Skeletal muscle tissue (tissue), 4 donors: ENCODE data around the gene ZNF76. TPM values are rescaled to one million over a fixed set of nuclear protein-coding genes. Genes with fewer than 3 reads are reported as not detected.
"Not testable (repeated sequence)": the region's sequence is repeated elsewhere in the genome, so short reads cannot be mapped to it uniquely, and the experiment has no call there.

Source experiments
- H3K27ac ChIP-seq: one replicate; pipeline ENCODE4 v1.7.0; 2013; ENCODE audit warnings: mild to moderate bottlenecking, low read depth, low read length, inconsistent platforms
- H3K27me3 ChIP-seq, 3 donors: one replicate each; pipeline ENCODE4 v1.7.0; 2013; ENCODE audit warnings: low read length in 3 of 3; ENCODE audit not compliant: control insufficient read depth in 3 of 3, insufficient read depth in 3 of 3
- H3K36me3 ChIP-seq, 3 donors: one replicate each; pipeline ENCODE4 v1.7.0; 2013; ENCODE audit warnings: low read length in 3 of 3; ENCODE audit not compliant: control insufficient read depth in 3 of 3, insufficient read depth in 3 of 3
- H3K4me1 ChIP-seq, 3 donors: one replicate each; pipeline ENCODE4 v1.7.0; 2013; ENCODE audit warnings: low read length in 3 of 3, mild to moderate bottlenecking in 3 of 3; ENCODE audit not compliant: control insufficient read depth in 3 of 3, insufficient read depth in 3 of 3
- H3K4me3 ChIP-seq, 3 donors: one replicate each; pipeline ENCODE4 v1.7.0; 2013; ENCODE audit warnings: low read length in 3 of 3
- H3K9ac ChIP-seq, 3 donors: one replicate each; pipeline ENCODE4 v1.7.0; 2013; ENCODE audit warnings: low read length in 3 of 3, mild to moderate bottlenecking in 3 of 3, moderate library complexity in 2 of 3, low read depth in 1 of 3
- H3K9me3 ChIP-seq, 3 donors: one replicate each; pipeline ENCODE4 v1.7.0; 2013; ENCODE audit warnings: low read length in 3 of 3; ENCODE audit not compliant: control insufficient read depth in 3 of 3
- total RNA-seq: library from RNA; depleted of rRNA; stranded (reverse); fragments of >200 nt; gene quantifications from one replicate; pipeline ENCODE4 v1.2.3, GENCODE V29; 2014
- donor health status: Osteomylitis.

ZNF76 gene
- total RNA-seq, 1 donor from 2014 or later: 16.7 TPM

DNA sequence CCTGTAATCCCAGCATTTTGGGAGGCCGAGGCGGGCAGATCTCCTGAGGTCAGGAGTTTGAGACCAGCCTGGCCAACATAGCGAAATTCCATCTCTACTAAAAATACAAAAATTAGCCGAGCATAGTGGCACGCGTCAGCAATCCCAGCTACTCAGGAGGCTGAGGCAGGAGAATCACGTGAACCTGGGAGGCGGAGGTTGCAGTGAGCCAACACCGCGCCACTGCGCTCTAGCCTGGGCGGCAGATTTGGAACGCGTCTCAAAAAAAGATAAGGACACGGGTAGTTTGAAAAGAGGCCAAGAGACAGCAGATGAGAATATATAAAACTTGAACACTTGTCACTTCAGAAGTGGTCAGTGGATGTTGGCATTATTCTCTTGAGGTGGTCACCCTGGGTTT lies 47.6 kb downstream of the ZNF76 start:
- not testable (repeated sequence) for H3K27me3 ChIP-seq, H3K4me3 ChIP-seq, H3K36me3 ChIP-seq, H3K9me3 ChIP-seq, H3K4me1 ChIP-seq, H3K9ac ChIP-seq, H3K27ac ChIP-seq

DNA sequence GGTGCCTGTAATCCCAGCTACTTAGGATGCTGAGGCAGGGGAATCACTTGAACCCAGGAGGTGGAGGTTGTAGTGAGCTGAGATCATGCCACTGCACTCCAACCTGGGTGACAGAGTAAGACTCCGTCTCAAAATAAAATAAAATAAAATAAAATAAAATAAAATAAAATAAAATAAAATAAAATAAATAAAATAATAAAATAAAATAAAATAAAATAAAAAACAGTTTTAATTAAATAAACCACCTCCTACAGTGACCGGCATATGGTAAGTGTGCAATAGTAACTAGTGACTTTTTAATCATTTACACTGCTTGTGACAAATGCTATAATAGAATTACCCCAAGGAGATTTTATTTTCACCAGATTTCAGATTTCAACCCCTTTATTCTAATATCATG lies 49.0 kb downstream of the ZNF76 start:
- H3K9ac ChIP-seq, H3K27ac ChIP-seq, H3K36me3 ChIP-seq, H3K4me3 ChIP-seq, H3K27me3 ChIP-seq, H3K9me3 ChIP-seq, H3K4me1 ChIP-seq: not testable (repeated sequence)

DNA sequence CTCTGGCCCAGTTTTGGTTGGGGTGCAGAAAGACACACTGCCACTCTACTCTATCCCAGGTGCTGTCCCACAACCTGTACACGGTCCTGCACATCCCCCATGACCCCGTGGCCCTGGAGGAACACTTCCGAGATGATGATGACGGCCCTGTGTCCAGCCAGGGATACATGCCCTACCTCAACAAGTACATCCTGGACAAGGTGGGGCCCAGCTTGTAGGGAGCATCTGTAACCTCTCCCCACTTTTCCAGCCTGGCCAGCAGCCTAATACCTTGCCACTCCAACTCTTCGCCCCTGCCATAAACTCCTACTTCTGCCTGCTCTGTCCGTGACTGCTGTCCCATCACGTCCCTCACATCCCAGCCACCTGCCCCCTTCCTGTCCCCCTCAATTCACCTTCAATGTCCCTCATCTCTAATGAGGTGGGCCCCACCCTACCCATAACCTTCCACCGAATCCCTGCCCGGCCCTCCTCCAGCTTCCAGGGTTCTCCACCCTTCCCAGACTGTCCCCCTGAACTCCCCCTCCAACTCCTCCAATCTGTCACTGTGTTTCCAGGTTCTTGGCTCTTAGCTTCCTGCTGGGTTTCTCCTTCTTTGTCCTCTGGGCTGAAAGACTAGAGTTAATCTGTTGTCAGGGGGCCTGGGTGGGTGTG lies 50.2 kb downstream of the ZNF76 start:
- H3K27ac ChIP-seq: no peak overlapping the region
- H3K9me3 ChIP-seq: no peaks in the 10 kb centered on the region
- peaks cover 0 to 2% (median 0%) of the 10 kb centered on the region in 3 donors for H3K4me1 ChIP-seq
- no peak overlapping the region for H3K9ac ChIP-seq
- no peaks in the 10 kb centered on the region for H3K36me3 ChIP-seq
- H3K27me3 ChIP-seq: peaks cover 0 to 8% (median 0%) of the 10 kb centered on the region in 3 donors
- no peak overlapping the region for H3K4me3 ChIP-seq

DNA sequence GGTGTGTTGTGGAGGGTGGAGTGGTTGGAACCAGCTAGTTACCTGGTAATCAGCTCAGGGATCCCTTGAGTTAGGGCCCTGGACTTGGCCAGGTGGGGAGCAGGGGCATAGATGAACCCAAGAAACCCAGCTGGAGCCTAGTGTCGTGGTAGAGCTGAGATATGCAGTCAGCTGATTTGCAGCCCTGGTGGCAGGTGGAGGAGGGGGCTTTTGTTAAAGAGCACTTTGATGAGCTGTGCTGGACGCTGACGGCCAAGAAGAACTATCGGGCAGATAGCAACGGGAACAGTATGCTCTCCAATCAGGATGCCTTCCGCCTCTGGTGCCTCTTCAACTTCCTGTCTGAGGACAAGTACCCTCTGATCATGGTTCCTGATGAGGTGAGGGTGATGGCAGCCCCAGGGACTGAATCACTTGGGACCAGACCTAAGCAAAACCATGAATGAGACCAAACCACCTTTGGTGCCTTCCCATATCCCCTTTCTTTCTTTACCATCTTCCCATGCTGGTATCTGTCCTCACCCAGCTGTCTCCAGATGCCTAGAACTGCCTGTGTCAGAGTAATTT lies 50.8 kb downstream of the ZNF76 start:
- no peak overlapping the region for H3K4me3 ChIP-seq
- no peaks in the 10 kb centered on the region for H3K9me3 ChIP-seq
- peaks cover 0 to 2% (median 0%) of the 10 kb centered on the region in 3 donors for H3K4me1 ChIP-seq
- no peak overlapping the region for H3K9ac ChIP-seq
- H3K36me3 ChIP-seq: no peaks in the 10 kb centered on the region
- H3K27me3 ChIP-seq: peaks cover 0 to 8% (median 0%) of the 10 kb centered on the region in 3 donors
- H3K27ac ChIP-seq: no peak overlapping the region

DNA sequence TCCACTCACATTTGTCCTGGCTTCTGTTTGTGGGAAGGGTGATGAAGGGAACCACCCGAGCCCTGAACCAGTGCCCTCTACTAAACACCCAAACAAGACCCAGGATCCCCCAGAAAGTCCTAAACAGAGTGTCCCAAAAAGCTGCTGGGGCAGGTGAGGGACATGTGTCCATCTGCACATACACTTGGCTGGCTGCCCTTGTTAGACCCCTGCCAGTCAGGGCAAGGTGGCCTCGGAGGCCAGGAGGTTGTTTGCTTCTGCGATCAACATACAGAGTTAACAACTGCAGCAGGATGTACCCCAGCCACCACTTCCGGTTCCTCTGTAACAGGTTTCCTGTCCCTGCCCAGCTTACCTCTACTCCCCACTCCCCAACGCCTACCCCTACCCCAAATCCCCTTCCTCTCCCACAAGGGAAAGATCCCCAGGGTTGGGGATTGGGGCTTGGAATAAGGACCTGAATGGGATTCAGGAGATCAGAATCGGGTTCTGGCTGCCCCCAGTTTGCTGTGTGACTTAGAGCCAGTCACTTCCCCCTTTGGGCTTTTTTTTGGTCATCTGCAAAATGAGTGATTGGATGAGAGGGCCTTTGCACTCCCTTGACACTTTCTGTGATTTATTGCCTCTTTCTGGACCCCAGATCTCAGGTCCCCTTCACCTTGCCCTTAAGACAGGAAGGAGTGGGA lies 52.0 kb downstream of the ZNF76 start:
- Histone ChIP-seq H3K27ac (no peak overlapping the region), H3K4me1 (peaks cover 0 to 2% (median 0%) of the 10 kb centered on the region in 3 donors), H3K4me3 (no peak overlapping the region)

DNA sequence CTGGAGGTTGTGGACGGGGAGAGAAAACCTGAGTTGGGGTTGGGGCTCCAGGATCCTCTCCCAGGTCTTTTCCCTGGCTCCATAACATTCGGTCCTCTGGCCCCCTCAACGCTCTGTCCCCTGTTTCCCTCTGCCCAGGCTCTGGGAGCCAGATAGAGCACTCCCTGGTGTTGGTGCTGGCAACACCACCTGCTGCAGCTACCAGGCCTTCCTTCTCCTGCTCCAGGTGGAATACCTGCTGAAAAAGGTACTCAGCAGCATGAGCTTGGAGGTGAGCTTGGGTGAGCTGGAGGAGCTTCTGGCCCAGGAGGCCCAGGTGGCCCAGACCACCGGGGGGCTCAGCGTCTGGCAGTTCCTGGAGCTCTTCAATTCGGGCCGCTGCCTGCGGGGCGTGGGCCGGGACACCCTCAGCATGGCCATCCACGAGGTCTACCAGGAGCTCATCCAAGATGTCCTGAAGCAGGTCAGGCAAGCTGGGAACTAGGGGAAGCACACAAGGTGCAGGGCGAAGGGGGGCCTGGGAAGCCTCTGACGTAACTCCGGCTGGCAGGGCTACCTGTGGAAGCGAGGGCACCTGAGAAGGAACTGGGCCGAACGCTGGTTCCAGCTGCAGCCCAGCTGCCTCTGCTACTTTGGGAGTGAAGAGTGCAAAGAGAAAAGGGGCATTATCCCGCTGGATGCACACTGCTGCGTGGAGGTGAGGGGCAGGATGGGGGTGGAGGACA lies 52.7 kb downstream of the ZNF76 start:
- Histone ChIP-seq H3K9ac (no peak overlapping the region), H3K4me1 (peaks cover 0 to 2% (median 0%) of the 10 kb centered on the region in 3 donors), H3K27ac (no peak overlapping the region), H3K36me3 (no peaks in the 10 kb centered on the region), H3K9me3 (no peaks in the 10 kb centered on the region), H3K27me3 (peaks cover 0 to 8% (median 0%) of the 10 kb centered on the region in 3 donors), H3K4me3 (no peak overlapping the region)

More for the DNA sequence above, 52.0 kb downstream of the ZNF76 start:
- H3K9ac ChIP-seq: no peak overlapping the region
- no peaks in the 10 kb centered on the region for H3K36me3 ChIP-seq
- peaks cover 0 to 8% (median 0%) of the 10 kb centered on the region in 3 donors for H3K27me3 ChIP-seq
- H3K9me3 ChIP-seq: no peaks in the 10 kb centered on the region

DNA sequence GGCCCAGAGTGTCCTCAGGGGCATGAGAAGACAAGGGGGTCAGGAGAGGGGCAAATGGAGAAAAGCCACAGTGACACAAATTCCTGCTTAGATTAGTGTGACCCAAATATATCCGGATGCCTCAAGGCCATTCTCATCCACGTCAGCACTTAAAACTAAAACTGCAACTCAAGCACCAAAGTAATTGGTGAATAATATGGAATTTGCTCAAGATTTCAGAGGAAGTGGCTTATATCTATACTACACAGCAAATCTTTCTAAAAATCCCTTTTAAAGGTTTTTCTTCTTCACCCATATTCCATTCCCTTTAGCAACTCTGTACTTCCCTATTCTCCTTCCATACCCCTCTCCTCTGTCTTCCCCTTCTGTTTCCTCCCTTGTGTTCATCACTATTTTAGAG lies 53.3 kb downstream of the ZNF76 start:
- Histone ChIP-seq H3K4me1 (peaks cover 4 to 6% (median 6%) of the 10 kb centered on the region in 3 donors), H3K9me3 (no peaks in the 10 kb centered on the region), H3K36me3 (no peaks in the 10 kb centered on the region), H3K27me3 (peaks cover 0 to 8% (median 0%) of the 10 kb centered on the region in 3 donors), H3K4me3 (no peak overlapping the region), H3K27ac (no peak overlapping the region), H3K9ac (no peak overlapping the region)

DNA sequence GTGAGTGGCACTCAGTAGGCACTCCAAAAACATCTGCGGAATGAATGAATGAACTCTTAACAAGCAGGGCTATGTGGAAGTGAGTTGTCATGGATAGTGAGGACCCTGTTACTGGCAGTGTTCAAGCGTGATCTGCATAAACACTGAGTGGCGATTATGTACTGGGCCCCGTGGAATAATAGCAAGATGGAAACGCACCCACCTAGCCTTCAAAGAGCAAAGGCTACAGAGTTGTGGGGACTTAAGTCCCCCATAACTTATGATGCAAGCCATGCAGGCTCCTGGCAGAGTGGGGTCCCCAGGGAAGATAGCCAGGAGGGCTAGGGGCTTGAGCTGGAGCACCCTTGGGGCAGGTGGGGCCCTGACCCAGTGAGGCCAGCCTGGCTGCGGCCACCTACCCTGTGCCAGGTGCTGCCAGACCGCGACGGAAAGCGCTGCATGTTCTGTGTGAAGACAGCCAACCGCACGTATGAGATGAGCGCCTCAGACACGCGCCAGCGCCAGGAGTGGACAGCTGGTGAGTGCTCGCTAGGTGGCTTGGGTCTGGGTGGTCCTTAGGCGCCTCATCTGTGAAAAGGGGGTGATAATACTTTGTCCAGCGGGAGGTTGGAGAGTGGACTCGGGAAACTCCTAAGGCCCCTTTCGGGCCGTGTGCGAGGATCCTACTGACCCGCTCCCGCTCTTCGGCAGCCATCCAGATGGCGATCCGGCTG lies 58.1 kb downstream of the ZNF76 start:
- H3K27ac ChIP-seq: no peak overlapping the region
- peak overlapping the region; percentile 73 to 84 (median 76) for H3K9ac ChIP-seq
- H3K27me3 ChIP-seq: no peaks in the 10 kb centered on the region
- peak overlapping the region; percentile 67 to 79 (median 78) for H3K4me3 ChIP-seq
- peaks cover 13 to 15% (median 13%) of the 10 kb centered on the region in 3 donors for H3K4me1 ChIP-seq
- H3K9me3 ChIP-seq: no peaks in the 10 kb centered on the region
- no peaks in the 10 kb centered on the region for H3K36me3 ChIP-seq
